Measurements from ENCODE around the gene CHFR. TPM values are rescaled to one million over a fixed set of nuclear protein-coding genes. Genes with fewer than 3 reads are reported as not detected.

Gene CHFR
- total and polyA plus RNA-seq, 9 of the 15 experiments (the other 6 are each of a cell fraction or from before 2014, with no cell fraction given): 0.61 to 33.9 (median 19.3) TPM

DNA sequence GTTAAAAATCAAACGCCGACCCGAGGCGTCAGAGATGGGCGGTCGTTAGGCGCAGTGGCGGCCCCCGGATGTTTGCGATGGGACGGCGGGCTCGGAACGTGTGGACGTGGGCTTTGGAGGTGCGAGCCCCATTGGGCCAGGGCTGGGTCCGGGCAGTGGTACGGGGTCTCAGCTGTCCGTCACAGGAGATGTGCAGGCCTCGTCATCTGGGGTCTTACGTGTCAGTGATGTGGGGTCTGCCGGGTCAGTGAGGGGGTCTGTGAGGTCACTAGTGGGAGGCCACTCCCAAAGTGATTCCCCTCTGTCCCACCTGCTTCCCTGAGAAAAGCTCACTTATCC lies 21.6 kb upstream of the CHFR start (continued):
- TF ChIP-seq, protein P1, sequence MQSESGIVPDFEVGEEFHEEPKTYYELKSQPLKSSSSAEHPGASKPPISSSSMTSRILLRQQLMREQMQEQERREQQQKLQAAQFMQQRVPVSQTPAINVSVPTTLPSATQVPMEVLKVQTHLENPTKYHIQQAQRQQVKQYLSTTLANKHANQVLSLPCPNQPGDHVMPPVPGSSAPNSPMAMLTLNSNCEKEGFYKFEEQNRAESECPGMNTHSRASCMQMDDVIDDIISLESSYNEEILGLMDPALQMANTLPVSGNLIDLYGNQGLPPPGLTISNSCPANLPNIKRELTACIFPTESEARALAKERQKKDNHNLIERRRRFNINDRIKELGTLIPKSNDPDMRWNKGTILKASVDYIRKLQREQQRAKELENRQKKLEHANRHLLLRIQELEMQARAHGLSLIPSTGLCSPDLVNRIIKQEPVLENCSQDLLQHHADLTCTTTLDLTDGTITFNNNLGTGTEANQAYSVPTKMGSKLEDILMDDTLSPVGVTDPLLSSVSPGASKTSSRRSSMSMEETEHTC (IDR thresholded peaks at IDR 0.05): no peak
- TF ChIP-seq BCLAF1 (IDR thresholded peaks at IDR 0.05; ENCODE audit: borderline replicate concordance in 1 of 2, control insufficient read depth in 1 of 2, low read depth in 2 of 2, low read length in 1 of 2) (no peak), EZH2 (IDR thresholded peaks at IDR 0.05; ENCODE audit: borderline replicate concordance, low read depth, low read length) (no peak), POLR2G (IDR thresholded peaks at IDR 0.05; ENCODE audit: low read depth, low read length) (no peak)

Data from K562 (cell line).